HEK293 (cell line): ENCODE results near the gene LCA5L.

Source experiments
- CTCF ChIA-PET: fragments of 350-600 bp; formaldehyde crosslinking; extraction: SDS; loops from one replicate; lab custom pipeline; 2021; ENCODE audit warnings: antibody characterized with exemption; lab: Yijun Ruan, JAX
- POLR2A ChIA-PET: fragments of 300-600 bp; formaldehyde crosslinking; extraction: SDS; loops from one replicate; lab custom pipeline; 2020; ENCODE audit warnings: antibody characterized with exemption, inconsistent platforms; lab: Yijun Ruan, JAX
- H3K27ac ChIP-seq: fragments of 200-500 bp; sonication (Bioruptor generic); 2 replicates; pipeline ENCODE4 v1.5.1; 2014; ENCODE audit warnings: low read depth, low read length, control low read depth, inconsistent platforms; ENCODE audit errors: extremely low read depth
- H3K36me3 ChIP-seq, 2 experiments: fragments of 200-500 bp in 1 of 2; sonication (Bioruptor generic) in 1 of 2; 1 replicate in 1 of 2; 2 replicates in 1 of 2; pipeline ENCODE4 v1.5.1; 2014 to 2017; ENCODE audit warnings: inconsistent platforms in 2 of 2, low read length in 2 of 2; ENCODE audit not compliant: control insufficient read depth in 2 of 2, insufficient read depth in 1 of 2
- H3K4me1 ChIP-seq: fragments of 200-500 bp; sonication (Bioruptor generic); 2 replicates; pipeline ENCODE4 v1.5.1; 2014; ENCODE audit warnings: mild to moderate bottlenecking, low read length, inconsistent platforms; ENCODE audit not compliant: control insufficient read depth, insufficient read depth
- H3K4me3 ChIP-seq: 2 replicates; pipeline ENCODE4 v1.5.1; 2011; ENCODE audit warnings: low read depth, mild to moderate bottlenecking, control low read depth, low read length, moderate library complexity
- H3K9me3 ChIP-seq: fragments of 200-500 bp; sonication (Bioruptor generic); 2 replicates; pipeline ENCODE4 v1.5.1; 2014; ENCODE audit warnings: low read depth, low read length, inconsistent platforms; ENCODE audit not compliant: control insufficient read depth, insufficient read depth
- GLIS1 ChIP-seq: fragments of 450-650 bp; formaldehyde crosslinking; IDR thresholded peaks from 2 replicates; pipeline ENCODE4 v1.5.1; 2016; ENCODE audit warnings: missing biosample characterization, missing genetic modification characterization
- KLF7 ChIP-seq: fragments of 450-650 bp; formaldehyde crosslinking; IDR thresholded peaks from 2 replicates; pipeline ENCODE4 v1.5.1; 2016; ENCODE audit warnings: missing biosample characterization, missing genetic modification characterization, borderline replicate concordance
- SALL2 ChIP-seq: fragments of 450-650 bp; formaldehyde crosslinking; IDR thresholded peaks from 2 replicates; pipeline ENCODE4 v1.5.0; 2017; ENCODE audit warnings: missing biosample characterization, mild to moderate bottlenecking, missing genetic modification characterization, borderline replicate concordance
- SP2 ChIP-seq: fragments of 450-650 bp; formaldehyde crosslinking; IDR thresholded peaks from 2 replicates; pipeline ENCODE4 v1.5.1; 2016; ENCODE audit warnings: missing biosample characterization, missing genetic modification characterization
- ZBTB20 ChIP-seq: fragments of 450-650 bp; formaldehyde crosslinking; IDR thresholded peaks from 2 replicates; pipeline ENCODE4 v1.5.1; 2016; ENCODE audit warnings: missing biosample characterization, missing genetic modification characterization
- ZFP41 ChIP-seq: fragments of 450-650 bp; formaldehyde crosslinking; IDR thresholded peaks from 2 replicates; pipeline ENCODE4 v1.5.1; 2016; ENCODE audit warnings: missing biosample characterization, missing genetic modification characterization, borderline replicate concordance
- ZIC2 ChIP-seq: fragments of 450-650 bp; formaldehyde crosslinking; IDR thresholded peaks from 2 replicates; pipeline ENCODE4 v1.5.1; 2016; ENCODE audit warnings: missing biosample characterization, missing genetic modification characterization
- ZNF138 ChIP-seq: fragments of 450-650 bp; formaldehyde crosslinking; IDR thresholded peaks from 2 replicates; pipeline ENCODE4 v1.5.1; 2016; ENCODE audit warnings: missing biosample characterization, missing genetic modification characterization, borderline replicate concordance
- ZNF157 ChIP-seq: fragments of 450-650 bp; formaldehyde crosslinking; IDR thresholded peaks from 2 replicates; pipeline ENCODE4 v1.5.1; 2016; ENCODE audit warnings: missing biosample characterization, missing genetic modification characterization
- ZNF248 ChIP-seq: fragments of 450-650 bp; formaldehyde crosslinking; IDR thresholded peaks from 2 replicates; pipeline ENCODE4 v1.5.1; 2017; ENCODE audit warnings: missing biosample characterization, missing genetic modification characterization
- ZNF514 ChIP-seq: fragments of 450-650 bp; formaldehyde crosslinking; IDR thresholded peaks from 2 replicates; pipeline ENCODE4 v1.5.1; 2016; ENCODE audit warnings: missing biosample characterization, missing genetic modification characterization
- ZNF621 ChIP-seq: fragments of 450-650 bp; formaldehyde crosslinking; IDR thresholded peaks from 2 replicates; pipeline ENCODE4 v1.5.1; 2017; ENCODE audit warnings: missing biosample characterization, missing genetic modification characterization
- ZNF626 ChIP-seq: fragments of 450-650 bp; sonication (Bioruptor Pico); formaldehyde crosslinking; IDR thresholded peaks from 2 replicates; pipeline ENCODE4 v1.5.1; 2018; ENCODE audit warnings: missing biosample characterization, missing genetic modification characterization, inconsistent platforms
- ZNF777 ChIP-seq: fragments of 450-650 bp; formaldehyde crosslinking; IDR thresholded peaks from 2 replicates; pipeline ENCODE4 v1.5.1; 2017; ENCODE audit warnings: missing biosample characterization, missing genetic modification characterization, borderline replicate concordance
- ZNF791 ChIP-seq: fragments of 450-650 bp; formaldehyde crosslinking; IDR thresholded peaks from 2 replicates; pipeline ENCODE4 v1.5.1; 2016; ENCODE audit warnings: missing biosample characterization, missing genetic modification characterization
- TF ChIP-seq, protein P1 (sequence below): fragments of 450-650 bp; formaldehyde crosslinking; IDR thresholded peaks from 2 replicates; pipeline ENCODE4 v1.5.1; 2016; ENCODE audit warnings: missing biosample characterization, missing genetic modification characterization
- TF ChIP-seq, protein P2 (sequence below): fragments of 450-650 bp; formaldehyde crosslinking; IDR thresholded peaks from 2 replicates; pipeline ENCODE4 v1.5.1; 2016; ENCODE audit warnings: missing biosample characterization, missing genetic modification characterization
- TF ChIP-seq, protein P3 (sequence below): fragments of 450-650 bp; formaldehyde crosslinking; IDR thresholded peaks from 2 replicates; pipeline ENCODE4 v1.5.1; 2017; ENCODE audit warnings: missing biosample characterization, missing genetic modification characterization
- TF ChIP-seq, protein P4 (sequence below): fragments of 450-650 bp; formaldehyde crosslinking; IDR thresholded peaks from 2 replicates; pipeline ENCODE4 v1.5.1; 2016; ENCODE audit warnings: missing biosample characterization, missing genetic modification characterization

Gene LCA5L

DNA sequence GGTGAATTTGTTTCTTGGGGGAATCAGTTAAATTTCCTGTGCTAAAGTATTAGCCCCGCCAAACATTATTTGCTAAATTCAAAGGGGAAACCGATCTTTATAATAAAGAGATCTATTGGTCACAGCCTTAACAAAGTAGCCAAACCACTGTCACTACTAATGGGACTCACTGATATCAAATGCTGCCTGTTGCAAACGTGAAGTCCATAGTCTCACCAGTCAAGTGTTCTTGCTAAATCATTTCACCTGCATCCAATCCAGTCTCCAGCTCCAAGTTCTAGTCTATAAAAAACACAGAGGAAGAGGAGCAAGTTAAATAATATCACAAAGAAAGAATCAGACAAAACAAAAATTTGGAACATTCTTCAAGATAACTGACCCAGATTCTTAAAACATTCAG, 36.3 kb upstream of the LCA5L start (continued):
- TF ChIP-seq, protein P1, sequence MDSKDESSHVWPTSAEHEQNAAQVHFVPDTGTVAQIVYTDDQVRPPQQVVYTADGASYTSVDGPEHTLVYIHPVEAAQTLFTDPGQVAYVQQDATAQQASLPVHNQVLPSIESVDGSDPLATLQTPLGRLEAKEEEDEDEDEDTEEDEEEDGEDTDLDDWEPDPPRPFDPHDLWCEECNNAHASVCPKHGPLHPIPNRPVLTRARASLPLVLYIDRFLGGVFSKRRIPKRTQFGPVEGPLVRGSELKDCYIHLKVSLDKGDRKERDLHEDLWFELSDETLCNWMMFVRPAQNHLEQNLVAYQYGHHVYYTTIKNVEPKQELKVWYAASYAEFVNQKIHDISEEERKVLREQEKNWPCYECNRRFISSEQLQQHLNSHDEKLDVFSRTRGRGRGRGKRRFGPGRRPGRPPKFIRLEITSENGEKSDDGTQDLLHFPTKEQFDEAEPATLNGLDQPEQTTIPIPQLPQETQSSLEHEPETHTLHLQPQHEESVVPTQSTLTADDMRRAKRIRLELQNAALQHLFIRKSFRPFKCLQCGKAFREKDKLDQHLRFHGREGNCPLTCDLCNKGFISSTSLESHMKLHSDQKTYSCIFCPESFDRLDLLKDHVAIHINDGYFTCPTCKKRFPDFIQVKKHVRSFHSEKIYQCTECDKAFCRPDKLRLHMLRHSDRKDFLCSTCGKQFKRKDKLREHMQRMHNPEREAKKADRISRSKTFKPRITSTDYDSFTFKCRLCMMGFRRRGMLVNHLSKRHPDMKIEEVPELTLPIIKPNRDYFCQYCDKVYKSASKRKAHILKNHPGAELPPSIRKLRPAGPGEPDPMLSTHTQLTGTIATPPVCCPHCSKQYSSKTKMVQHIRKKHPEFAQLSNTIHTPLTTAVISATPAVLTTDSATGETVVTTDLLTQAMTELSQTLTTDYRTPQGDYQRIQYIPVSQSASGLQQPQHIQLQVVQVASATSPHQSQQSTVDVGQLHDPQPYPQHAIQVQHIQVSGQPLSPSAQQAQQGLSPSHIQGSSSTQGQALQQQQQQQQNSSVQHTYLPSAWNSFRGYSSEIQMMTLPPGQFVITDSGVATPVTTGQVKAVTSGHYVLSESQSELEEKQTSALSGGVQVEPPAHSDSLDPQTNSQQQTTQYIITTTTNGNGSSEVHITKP (tag by site-specific recombination), result no peak
- TF ChIP-seq SP2 (no peak), KLF7 (tag by site-specific recombination) (no peak)

DNA sequence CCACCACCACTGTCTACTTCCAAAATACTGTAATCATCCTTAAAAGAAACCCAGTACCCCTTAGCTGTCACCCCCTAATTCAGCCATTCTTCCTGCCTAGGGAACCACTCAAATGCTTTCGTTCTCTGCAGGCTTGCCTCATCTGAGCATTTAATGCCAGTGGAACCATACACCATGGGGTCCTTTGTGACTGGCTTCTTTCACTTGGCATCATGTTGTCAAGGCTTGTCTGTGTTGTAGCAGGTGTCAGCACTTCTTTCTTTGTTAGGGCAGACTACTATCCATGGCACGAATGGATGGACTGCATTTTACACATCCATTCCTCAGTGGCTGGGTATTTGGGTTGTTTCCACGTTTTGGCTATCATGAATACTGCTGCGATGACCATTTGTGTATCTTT, 34.7 kb upstream of the LCA5L start:
- peaks cover 8% of the 10 kb centered on the region for H3K4me1 ChIP-seq
- no peaks in the 10 kb centered on the region for H3K36me3 ChIP-seq
- TF ChIP-seq, protein P2, sequence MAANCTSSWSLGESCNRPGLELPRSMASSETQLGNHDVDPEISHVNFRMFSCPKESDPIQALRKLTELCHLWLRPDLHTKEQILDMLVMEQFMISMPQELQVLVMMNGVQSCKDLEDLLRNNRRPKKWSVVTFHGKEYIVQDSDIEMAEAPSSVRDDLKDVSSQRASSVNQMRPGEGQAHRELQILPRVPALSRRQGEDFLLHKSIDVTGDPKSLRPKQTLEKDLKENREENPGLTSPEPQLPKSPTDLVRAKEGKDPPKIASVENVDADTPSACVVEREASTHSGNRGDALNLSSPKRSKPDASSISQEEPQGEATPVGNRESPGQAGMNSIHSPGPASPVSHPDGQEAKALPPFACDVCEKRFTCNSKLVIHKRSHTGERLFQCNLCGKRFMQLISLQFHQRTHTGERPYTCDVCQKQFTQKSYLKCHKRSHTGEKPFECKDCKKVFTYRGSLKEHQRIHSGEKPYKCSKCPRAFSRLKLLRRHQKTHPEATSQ (tag by site-specific recombination), result no peak
- POLR2A ChIA-PET, result no interaction called here
- CTCF ChIA-PET, result no interaction called here
- H3K4me3 ChIP-seq, result no peak overlapping the region
- H3K9me3 ChIP-seq, result no peaks in the 10 kb centered on the region
- no peak overlapping the region for H3K27ac ChIP-seq

DNA sequence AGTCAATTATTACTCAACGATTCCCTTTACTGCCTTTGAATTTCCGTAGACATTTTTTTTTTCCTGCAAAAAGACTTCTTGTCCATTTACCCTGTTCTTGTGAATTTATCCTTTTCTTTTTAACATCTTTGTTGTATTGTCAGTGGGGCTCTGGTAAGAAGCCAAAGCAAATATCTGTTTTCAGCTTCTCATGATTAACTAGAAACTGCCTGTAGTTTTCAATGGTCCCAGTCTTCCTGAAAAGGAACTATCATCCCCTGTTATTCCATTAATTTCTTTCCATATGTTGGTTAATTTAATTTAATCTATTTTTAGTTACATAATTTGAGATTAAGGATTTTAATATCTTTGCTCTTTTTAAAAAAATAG, 34.2 kb upstream of the LCA5L start:
- Histone ChIP-seq H3K9me3 (no peaks in the 10 kb centered on the region), H3K27ac (no peak overlapping the region), H3K4me1 (peaks cover 8% of the 10 kb centered on the region), H3K4me3 (no peak overlapping the region)
- CTCF ChIA-PET, result no interaction called here
- POLR2A ChIA-PET, result no interaction called here
- TF ChIP-seq, protein P3, sequence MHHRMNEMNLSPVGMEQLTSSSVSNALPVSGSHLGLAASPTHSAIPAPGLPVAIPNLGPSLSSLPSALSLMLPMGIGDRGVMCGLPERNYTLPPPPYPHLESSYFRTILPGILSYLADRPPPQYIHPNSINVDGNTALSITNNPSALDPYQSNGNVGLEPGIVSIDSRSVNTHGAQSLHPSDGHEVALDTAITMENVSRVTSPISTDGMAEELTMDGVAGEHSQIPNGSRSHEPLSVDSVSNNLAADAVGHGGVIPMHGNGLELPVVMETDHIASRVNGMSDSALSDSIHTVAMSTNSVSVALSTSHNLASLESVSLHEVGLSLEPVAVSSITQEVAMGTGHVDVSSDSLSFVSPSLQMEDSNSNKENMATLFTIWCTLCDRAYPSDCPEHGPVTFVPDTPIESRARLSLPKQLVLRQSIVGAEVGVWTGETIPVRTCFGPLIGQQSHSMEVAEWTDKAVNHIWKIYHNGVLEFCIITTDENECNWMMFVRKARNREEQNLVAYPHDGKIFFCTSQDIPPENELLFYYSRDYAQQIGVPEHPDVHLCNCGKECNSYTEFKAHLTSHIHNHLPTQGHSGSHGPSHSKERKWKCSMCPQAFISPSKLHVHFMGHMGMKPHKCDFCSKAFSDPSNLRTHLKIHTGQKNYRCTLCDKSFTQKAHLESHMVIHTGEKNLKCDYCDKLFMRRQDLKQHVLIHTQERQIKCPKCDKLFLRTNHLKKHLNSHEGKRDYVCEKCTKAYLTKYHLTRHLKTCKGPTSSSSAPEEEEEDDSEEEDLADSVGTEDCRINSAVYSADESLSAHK, result peak; percentile 53; the same call in 1 of the 2 replicates
- no peak for TF ChIP-seq ZNF514
- TF ChIP-seq, all 188 proteins: peak for 1
- H3K36me3 ChIP-seq, result no peaks in the 10 kb centered on the region

DNA sequence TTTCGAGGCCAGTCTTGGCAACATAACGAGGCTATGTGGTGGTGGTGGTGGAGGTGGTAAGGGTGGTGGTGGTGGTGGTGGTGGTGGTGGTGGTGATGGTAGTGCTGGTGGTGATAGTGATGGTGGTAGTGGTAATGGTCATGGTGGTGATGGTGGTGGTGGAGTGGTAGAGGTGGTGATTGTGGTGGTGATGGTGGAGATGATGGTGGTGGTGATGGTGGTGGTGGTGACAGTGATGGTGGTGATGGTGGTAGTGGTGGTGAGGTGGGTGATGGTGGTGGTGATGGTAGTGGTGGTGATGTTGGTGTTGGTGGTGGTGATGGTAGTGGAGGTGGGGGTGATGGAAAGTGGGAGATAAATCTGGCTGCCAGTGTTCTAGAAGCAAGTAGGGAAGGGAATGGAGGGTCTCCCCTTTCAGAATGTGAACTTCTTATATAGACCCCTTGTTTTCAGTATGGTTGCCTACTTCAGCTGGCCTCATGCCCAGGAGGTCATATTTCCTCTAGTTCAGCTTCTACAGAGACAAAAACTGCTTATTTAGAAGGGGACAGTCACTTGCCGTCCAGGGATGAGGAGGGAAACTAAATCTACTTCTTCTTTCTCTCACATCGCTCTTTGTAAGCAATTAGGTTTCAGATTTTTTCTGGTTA, 33.7 kb upstream of the LCA5L start:
- no peak overlapping the region for H3K27ac ChIP-seq
- no peaks in the 10 kb centered on the region for H3K9me3 ChIP-seq
- no peaks in the 10 kb centered on the region for H3K36me3 ChIP-seq
- no peak overlapping the region for H3K4me3 ChIP-seq
- H3K4me1 ChIP-seq, result peaks cover 5% of the 10 kb centered on the region
- POLR2A ChIA-PET, result no interaction called here
- CTCF ChIA-PET, result no interaction called here
- TF ChIP-seq ZNF157 (tag by site-specific recombination), result peak; percentile 38; the same call in 1 of the 2 replicates
- TF ChIP-seq SALL2 (tag by site-specific recombination), result peak; percentile 44; the same call in 1 of the 2 replicates
- no peak for TF ChIP-seq ZNF777 (tag by site-specific recombination)
- TF ChIP-seq, protein P4, sequence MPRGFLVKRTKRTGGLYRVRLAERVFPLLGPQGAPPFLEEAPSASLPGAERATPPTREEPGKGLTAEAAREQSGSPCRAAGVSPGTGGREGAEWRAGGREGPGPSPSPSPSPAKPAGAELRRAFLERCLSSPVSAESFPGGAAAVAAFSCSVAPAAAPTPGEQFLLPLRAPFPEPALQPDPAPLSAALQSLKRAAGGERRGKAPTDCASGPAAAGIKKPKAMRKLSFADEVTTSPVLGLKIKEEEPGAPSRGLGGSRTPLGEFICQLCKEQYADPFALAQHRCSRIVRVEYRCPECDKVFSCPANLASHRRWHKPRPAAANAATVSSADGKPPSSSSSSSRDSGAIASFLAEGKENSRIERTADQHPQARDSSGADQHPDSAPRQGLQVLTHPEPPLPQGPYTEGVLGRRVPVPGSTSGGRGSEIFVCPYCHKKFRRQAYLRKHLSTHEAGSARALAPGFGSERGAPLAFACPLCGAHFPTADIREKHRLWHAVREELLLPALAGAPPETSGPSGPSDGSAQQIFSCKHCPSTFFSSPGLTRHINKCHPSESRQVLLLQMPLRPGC (tag by site-specific recombination), result peak; percentile 15; the same call in 1 of the 2 replicates
- no peak for TF ChIP-seq ZIC2 (tag by site-specific recombination)
- no peak for TF ChIP-seq ZNF138 (tag by site-specific recombination)
- TF ChIP-seq ZNF626 (tag by site-specific recombination), result no peak
- no peak for TF ChIP-seq ZBTB20
- TF ChIP-seq GLIS1 (tag by site-specific recombination), result no peak
- TF ChIP-seq ZNF621, result peak; percentile 36; the same call in 1 of the 2 replicates
- TF ChIP-seq ZNF248 (tag by site-specific recombination), result no peak
- no peak for TF ChIP-seq ZFP41 (tag by site-specific recombination)
- peak; percentile 63; the same call in 1 of the 2 replicates for TF ChIP-seq ZNF791 (tag by site-specific recombination)
